Endothelial cell (in vitro differentiated cells): ENCODE results near the gene CUX1. TPM values are rescaled to one million over a fixed set of nuclear protein-coding genes. Genes with fewer than 3 reads are reported as not detected.

ENCODE experiments used
- DNase-seq: peaks from one replicate; pipeline ENCODE4 v3.0.0; 2021; ENCODE audit warnings: low spot score
- H3K27ac Mint-ChIP-seq: one replicate; pipeline ENCODE4 v1.8.0; 2021; ENCODE audit warnings: mixed read lengths, inconsistent platforms; ENCODE audit not compliant: unreplicated experiment
- H3K27me3 Mint-ChIP-seq: one replicate; pipeline ENCODE4 v1.8.0; 2021; ENCODE audit warnings: mild to moderate bottlenecking, moderate library complexity, mixed read lengths, inconsistent platforms; ENCODE audit not compliant: unreplicated experiment
- H3K36me3 Mint-ChIP-seq: one replicate; pipeline ENCODE4 v1.8.0; 2021; ENCODE audit warnings: mild to moderate bottlenecking, low read depth, mixed read lengths, inconsistent platforms; ENCODE audit not compliant: unreplicated experiment
- H3K4me1 Mint-ChIP-seq: one replicate; pipeline ENCODE4 v1.8.0; 2021; ENCODE audit warnings: mild to moderate bottlenecking, mixed read lengths, inconsistent platforms; ENCODE audit not compliant: unreplicated experiment
- H3K4me3 Mint-ChIP-seq: one replicate; pipeline ENCODE4 v1.8.0; 2021; ENCODE audit warnings: mild to moderate bottlenecking, mixed read lengths, inconsistent platforms; ENCODE audit not compliant: unreplicated experiment
- H3K9me3 Mint-ChIP-seq: one replicate; pipeline ENCODE4 v1.8.0; 2021; ENCODE audit warnings: mixed read lengths, inconsistent platforms; ENCODE audit not compliant: unreplicated experiment
- CTCF ChIP-seq: fragments of 200-600 bp; sonication (generic); IDR thresholded peaks from one replicate; pipeline ENCODE4 v1.5.0; 2021; ENCODE audit warnings: antibody characterized with exemption; ENCODE audit not compliant: unreplicated experiment
- total RNA-seq: library from RNA; stranded (reverse); fragmentation: NEBNext Ultra II Directional; extraction: Animal tissue kit (Norgen Biotek cat#: 25700); gene quantifications from one replicate; pipeline ENCODE4 v1.2.1, GENCODE V29; 2021; ENCODE audit not compliant: unreplicated experiment

Gene CUX1
- total RNA-seq, 1 donor from 2014 or later: 43.7 TPM

- no peak for TF ChIP-seq CTCF
- Mint-ChIP-seq H3K9me3 (no peaks in the 10 kb centered on the region), H3K36me3 (peaks cover 21% of the 10 kb centered on the region), H3K27ac (no peak overlapping the region), H3K27me3 (no peaks in the 10 kb centered on the region), H3K4me3 (no peak overlapping the region), H3K4me1 (no peaks in the 10 kb centered on the region)
- no peak for DNase-seq
These were observed 393.4 kb downstream of the CUX1 start for GRCh38 chr7:102210787-102211186.

- H3K36me3 Mint-ChIP-seq: peaks cover 21% of the 10 kb centered on the region
These were observed 394.4 kb downstream of the CUX1 start for GRCh38 chr7:102211590-102212550.

GRCh38 chr7:102214477-102215072 is 397.1 kb downstream of the CUX1 start:
- no peaks in the 10 kb centered on the region for H3K4me1 Mint-ChIP-seq
- H3K9me3 Mint-ChIP-seq: no peaks in the 10 kb centered on the region
- peaks cover 7% of the 10 kb centered on the region for H3K27me3 Mint-ChIP-seq
- no peak overlapping the region for H3K27ac Mint-ChIP-seq
- DNase-seq: no peak
- peaks cover 27% of the 10 kb centered on the region for H3K36me3 Mint-ChIP-seq
- no peak overlapping the region for H3K4me3 Mint-ChIP-seq
- no peak for TF ChIP-seq CTCF

More at GRCh38 chr7:102211590-102212550, 394.4 kb downstream of the CUX1 start:
- H3K4me3 Mint-ChIP-seq: no peak overlapping the region
- TF ChIP-seq CTCF: no peak
- H3K27ac Mint-ChIP-seq: no peak overlapping the region
- no peak for DNase-seq
- no peaks in the 10 kb centered on the region for H3K27me3 Mint-ChIP-seq
- no peaks in the 10 kb centered on the region for H3K4me1 Mint-ChIP-seq
- H3K9me3 Mint-ChIP-seq: no peaks in the 10 kb centered on the region

- Mint-ChIP-seq H3K9me3 (no peaks in the 10 kb centered on the region), H3K27me3 (peaks cover 7% of the 10 kb centered on the region), H3K4me1 (no peaks in the 10 kb centered on the region), H3K36me3 (peaks cover 27% of the 10 kb centered on the region), H3K27ac (peak overlapping the region; percentile 21), H3K4me3 (peak overlapping the region; percentile 68)
- TF ChIP-seq CTCF: no peak
- no peak for DNase-seq
These were observed 397.8 kb downstream of the CUX1 start for GRCh38 chr7:102215256-102215655.

GRCh38 chr7:102215711-102216110 is 398.3 kb downstream of the CUX1 start:
- Mint-ChIP-seq H3K27ac (peak overlapping the region; percentile 21), H3K4me3 (peak overlapping the region; percentile 68), H3K4me1 (no peaks in the 10 kb centered on the region), H3K9me3 (no peaks in the 10 kb centered on the region), H3K36me3 (peaks cover 24% of the 10 kb centered on the region), H3K27me3 (peaks cover 7% of the 10 kb centered on the region)
- no peak for TF ChIP-seq CTCF
- DNase-seq: no peak
